GM19467 (cell line): Measurements from ENCODE around the gene AP1B1.

ENCODE experiments used
- ATAC-seq: cut with Tn5 transposase; IDR thresholded peaks from one replicate; pipeline ENCODE4 v1.9.1; 2021; ENCODE audit warnings: mild to moderate bottlenecking, moderate library complexity; ENCODE audit not compliant: unreplicated experiment

AP1B1 gene

DNA sequence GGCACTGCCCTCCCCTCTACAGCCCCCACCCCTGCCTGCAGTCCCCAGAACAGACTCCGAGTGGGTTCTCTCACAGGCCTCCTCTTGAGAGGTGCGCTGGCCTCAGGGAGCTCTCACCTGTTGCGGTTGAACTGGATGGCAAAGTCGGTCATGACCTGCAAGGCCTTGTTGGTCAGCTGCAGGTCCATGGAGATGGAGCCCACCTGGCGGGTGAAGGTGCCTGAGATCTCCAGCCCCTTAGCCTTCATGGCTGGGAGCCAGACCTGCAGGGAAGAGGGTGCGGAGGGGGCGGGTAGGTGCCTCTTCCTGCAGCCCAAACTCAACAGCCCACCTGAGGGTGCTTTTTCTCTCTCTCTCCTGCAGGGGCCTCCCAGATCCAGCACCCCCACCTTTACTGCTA is 54.2 kb downstream of the AP1B1 start:
- no peak for ATAC-seq

DNA sequence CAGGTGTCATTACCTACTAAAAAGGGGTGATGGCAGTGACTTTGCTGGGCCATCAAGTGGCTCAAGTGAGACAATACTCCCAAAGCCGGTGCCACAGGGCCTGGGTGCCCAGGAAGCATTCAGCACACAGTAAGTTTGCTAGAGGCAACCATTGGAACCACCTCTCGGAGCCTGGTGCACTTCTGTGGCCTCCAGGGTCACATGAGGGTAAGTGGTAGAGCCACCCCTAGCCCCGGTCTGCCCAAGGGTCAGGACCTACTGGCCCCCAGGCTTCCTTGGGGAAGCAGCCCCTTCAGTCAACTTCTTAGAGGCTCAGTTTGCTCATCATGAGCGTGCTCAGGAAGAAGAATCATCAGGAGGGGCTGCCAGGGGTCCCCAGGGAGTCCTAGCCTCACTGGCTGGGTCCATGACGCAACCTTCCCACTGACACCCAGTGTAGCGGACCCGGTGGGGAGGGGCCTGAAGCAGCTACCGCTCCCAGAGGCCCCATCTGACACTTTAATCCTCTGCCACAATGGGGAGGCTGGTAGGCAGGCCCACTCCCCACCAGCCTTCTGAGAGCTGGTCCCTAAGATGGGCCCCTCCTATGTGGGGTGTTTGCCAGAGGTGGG is 55.4 kb downstream of the AP1B1 start:
- ATAC-seq = no peak

DNA sequence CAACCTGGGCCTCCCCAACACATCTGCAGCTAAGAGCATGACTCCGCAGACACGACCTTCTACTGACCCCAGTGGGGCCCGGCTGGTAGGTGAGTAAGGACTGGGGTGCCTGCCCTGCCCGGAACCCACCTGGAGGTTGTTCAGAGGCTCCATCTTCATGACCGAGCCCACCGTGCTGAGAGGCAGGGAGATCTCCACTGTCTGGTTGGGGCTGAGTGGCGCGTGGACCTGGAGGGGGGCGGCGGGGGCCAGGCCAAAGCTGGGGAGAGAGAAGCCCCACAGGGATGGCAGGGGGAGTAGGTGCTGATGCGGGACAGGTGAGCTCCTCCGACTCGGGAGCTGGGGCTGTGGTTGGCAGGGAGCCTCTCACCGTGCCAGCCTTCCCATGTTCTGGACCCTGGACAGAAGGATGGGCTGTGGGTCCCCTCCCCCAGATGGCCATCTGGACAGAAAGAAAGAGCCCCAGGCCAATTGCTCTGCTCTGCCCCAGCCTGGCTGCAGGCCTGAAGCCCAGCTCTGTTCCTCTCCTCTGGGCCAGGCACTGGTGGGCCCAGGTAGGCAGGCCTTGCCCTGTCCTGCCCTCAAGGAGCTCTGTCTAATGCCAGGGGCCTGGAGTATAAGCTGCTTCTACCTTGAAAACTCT is 56.6 kb downstream of the AP1B1 start:
- ATAC-seq = no peak

DNA sequence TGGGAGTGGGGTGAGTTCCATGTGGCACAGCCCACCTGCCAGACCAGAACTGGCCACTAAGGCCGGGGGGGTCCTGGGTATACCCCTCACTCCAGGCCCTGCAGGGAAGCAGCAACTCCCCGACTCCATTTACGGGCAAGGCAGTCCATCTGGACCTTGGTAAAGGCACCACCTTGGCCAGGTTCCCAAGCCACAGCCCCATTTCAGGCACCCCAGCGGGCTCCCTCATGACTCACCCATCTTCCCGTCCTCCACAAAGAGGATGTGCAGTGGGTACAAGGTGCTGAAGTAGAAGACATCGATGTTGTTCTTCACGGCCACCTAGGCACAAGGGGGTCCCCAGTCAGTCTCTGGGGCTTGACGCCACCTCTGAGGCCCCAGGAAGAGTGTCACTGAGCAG is 57.2 kb downstream of the AP1B1 start:
- ATAC-seq = no peak

DNA sequence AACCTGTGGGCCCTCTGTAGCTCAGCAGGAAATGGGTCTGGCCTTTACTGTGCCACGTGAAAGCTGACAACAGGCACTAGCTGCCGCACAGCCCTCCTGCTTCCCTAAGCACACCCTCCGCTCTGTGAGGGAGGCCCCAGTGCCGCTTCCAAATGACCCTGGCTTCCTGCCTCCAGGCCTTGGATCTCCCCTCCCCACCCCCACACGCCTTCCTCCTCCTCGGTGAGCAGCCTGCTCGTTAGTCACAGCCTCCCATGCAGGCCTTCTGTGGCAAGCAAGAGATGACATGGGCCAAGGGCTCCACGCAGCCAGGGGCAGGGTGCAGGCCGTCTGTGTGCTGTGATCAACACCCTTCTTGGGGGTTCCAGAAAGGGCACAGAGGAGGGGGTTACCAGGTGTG is 57.6 kb downstream of the AP1B1 start:
- ATAC-seq = no peak

DNA sequence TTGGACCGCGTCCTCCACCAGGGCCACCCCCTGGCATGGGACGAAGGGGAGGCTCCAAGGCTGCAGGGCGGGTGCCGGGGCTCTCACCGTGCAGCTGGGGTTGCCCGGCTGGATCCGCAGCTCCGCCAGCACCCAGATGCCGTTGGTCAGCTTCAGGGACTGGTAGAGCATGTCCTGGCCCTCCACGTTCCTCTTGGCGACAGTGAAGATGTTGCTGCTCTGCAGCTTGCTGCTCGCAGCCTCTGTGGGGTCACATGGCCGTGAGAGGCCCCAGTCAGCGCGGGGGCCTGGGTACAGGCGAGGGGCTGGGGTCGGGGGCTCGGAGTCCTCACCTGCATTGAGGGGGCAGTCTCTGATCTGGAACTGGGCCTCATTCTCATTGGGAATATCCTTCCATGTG is 58.1 kb downstream of the AP1B1 start:
- no peak for ATAC-seq

DNA sequence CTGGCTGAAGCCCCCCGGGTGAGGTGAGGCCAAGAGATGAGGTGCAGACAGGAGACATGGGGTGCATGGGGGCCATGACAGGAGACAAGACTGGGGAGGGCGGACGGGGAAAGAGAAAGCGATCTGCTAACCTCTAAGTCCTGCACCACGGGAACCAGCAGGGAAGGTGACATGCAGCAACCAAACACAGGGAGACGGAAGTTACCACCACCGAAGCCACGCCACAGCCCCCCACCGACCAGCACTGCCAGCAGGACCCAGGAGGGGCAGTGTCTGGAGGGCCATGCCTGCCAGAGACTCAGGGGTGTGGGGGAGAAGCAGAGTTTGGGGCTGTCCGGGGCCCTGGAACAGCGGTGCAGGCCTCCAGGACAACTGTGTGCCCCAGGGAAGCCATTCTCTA is 58.8 kb downstream of the AP1B1 start:
- no peak for ATAC-seq

DNA sequence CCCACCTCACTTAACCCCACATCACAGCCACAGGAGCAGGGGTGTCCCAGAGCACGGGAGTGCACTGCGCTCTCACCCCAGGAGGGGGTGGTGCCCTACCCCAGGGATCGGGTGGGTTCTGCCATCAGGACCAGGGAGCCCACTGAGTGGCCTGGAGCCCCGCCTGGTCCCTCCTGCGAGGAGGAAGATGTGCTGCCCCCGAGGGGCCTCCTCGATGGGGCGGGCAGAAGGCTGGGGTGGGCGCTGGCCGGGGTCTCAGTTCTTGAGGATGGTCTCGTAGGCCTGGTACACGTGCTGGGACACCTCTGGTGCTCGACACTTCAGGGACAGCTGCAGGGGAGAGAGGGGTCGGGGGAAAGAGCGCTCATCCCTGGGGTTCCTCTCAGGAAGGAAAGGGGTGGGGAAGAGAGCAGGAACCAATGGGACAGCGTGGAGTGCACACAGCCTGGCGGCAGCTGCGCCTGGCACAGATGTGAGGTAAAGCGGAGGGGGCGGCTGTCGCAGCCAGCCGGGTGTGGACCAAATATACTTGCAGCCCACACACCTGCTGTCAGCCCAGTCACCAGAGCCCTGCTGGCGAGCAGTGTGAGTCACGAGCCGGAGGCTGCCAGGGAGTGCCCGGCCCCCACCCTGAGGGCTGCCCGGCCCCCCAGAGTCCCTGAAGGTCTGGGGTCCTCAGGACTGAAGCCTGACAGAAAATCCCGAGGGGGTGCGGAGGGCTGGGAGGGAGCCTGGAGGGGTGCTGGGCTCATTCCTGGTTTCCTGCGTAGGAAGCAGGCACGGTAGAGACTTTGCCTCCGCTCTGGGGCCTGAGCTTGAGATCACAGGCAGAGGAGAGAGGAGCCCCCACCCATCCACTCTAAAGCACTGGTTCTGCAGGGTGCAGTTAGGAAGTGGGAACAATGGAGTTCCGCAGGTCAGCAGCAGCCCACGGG is 59.5 kb downstream of the AP1B1 start:
- no peak for ATAC-seq

DNA sequence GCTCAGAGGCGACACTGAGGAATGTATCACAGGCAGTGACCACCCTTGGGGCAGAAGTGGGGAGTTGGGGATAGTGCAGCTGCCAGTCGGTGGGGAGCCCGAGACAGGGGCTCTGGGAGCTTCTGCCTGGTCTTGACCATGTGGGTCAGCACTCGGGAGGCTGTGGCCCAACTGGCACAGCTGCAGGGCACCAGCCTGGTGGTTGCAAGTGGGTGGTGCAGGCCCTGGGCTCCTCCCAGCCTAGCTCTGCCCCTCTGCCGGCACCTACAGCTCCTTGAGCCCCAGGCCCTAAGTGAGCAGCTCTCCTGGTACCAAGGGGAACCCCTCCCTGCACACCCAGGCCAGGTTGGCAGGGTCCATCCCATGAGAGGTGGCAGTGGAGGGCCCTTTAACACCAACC is 60.3 kb downstream of the AP1B1 start:
- ATAC-seq = no peak

DNA sequence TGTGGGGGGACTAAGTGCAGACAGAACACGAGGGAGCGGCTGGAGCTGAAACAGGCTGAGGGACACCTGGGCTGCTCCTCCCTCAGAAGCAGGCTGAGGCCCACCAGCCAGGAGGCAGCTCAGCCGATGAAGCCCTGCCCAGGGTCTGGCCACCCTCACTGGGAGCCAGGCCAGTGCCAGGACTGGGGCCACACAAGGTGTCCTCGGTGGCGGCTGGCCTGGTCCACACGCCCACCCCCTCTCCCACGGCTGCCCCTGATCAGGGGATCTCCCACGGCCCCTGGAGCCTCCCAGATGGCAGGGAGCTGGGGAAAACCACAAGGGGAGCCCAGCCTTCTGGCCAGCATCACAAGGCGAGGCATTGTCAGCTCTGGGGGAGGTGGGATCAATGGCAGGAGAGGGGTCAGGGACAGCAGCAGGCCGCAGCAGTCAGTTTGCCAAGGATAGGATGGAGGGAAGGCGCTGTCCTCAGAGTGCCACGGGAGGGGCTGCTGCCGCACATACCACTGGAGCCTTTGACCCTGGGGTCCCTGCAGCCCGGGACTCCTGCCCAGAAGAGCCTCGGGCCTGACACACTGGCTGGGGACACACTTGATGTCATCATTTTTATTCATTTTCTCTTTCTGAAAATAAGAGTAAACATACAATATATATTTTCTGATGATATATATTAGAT is 61.1 kb downstream of the AP1B1 start:
- no peak for ATAC-seq

DNA sequence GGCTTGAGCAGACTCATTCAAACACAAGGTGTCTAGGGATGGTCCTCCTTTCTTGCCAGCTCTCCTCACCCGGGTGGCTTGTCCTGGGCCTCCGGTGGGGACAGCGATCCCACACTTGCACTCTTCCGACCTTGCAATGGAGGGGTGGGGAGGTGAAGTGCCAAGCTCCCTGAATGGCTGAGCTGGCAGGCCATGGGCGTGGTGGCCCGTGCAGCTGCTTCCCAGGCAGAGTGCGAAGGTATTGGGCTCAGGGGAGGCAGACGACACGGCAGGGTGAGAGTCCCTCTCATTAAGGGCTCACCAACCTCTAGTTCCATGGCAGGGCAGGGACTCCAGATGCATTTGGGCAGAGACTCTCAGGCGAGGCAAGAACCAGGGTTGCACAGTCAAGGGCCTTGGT is 61.9 kb downstream of the AP1B1 start:
- no peak for ATAC-seq

DNA sequence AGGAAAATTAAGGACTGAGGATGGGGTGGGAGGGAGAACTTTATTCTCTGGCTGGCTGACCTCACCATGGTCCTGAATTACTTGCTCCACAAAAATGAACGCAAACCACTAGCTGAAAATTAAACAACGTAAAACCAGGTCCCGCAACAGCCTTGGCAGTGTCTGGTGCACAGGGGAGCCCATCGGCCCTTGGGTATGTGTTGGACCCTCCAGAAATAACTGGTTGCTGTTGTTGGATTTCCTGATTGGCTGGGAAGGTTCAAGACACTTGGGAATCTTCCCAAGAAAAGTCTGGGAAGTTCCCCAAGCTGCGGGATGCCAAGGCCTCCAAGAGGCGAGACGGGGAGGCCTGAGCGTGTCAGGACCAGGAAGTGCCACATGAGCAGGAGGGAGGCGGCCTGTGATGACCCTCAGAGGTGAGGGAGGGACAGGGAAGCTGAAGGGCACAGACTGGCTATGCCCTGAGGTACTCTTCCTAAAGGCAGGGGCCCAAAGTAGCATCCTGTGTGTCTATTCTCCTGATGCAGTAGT is 62.5 kb downstream of the AP1B1 start:
- no peak for ATAC-seq

DNA sequence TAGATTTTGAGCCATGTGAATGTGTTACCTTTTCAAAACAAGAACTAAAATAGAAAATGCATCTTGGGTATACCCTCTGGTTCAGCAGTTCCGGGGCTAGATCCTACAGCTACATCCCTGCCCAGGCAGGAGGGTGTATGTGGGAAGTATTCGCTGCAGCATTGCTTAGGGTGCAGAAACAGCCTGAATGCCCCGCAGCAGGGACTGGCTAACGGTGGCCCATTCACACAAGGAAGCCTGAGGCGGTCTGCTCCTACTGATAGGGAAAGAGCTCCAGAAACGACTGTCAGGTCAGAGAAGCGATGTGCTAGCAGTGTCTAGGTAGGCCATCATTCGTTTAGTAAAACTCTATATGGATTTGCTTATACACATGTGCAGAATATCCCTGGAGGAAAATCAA is 63.0 kb downstream of the AP1B1 start:
- ATAC-seq = no peak

DNA sequence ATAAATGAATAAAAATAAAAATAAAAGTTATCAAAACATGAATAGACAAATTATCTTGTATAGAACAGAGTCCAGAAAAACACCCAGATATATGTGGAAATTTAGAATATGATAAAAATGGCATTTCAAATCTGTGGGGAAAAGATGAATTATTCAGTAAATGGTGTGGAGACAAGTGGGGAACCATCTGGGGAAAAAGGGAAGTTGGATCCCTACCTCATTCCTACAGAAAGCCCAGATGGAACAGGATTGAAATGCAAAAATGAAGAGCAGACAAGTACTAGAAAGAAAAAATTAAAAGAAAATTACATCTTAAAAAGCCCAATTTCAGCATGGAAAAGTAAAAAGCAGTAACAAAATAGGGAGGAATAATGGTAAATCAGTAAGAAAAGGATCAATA is 64.7 kb downstream of the AP1B1 start:
- no peak for ATAC-seq

DNA sequence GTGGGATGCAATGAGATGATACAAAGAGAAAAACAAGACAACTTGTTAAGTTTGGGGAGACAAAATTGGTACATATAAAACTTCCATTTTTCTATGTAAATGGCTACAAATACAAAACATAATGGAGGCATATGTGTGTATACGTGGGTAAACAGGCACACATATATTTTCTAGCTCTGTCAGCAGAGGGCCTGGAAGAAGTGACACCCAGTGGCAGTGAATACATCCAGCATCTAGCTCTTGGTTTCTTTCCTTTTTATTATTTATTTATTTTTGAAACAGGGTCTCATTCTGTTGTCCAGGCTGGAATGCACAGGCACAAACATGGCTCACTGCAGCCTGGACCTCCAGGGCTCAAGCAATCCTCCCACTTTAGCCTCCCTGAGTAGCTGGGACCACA is 67.8 kb downstream of the AP1B1 start:
- no peak for ATAC-seq

DNA sequence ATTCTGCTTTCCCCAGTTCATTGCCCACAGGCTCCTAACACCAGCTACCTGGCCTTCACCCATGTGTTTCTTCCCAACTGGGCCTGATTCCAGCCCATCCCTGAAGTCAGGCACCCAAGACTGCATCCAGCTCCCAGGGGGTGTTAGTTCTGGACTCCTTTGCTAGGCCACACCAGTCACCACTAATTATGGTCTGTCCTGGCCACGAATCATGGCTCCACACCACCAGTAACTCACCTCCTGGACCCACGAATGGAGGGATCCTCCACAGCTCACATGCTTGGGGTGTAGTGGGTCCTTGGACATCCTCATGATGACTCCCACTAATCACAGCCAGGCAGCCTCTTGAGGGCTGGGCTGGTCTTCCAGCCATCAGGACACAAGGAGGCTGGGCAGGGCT is 69.3 kb downstream of the AP1B1 start:
- no peak for ATAC-seq

DNA sequence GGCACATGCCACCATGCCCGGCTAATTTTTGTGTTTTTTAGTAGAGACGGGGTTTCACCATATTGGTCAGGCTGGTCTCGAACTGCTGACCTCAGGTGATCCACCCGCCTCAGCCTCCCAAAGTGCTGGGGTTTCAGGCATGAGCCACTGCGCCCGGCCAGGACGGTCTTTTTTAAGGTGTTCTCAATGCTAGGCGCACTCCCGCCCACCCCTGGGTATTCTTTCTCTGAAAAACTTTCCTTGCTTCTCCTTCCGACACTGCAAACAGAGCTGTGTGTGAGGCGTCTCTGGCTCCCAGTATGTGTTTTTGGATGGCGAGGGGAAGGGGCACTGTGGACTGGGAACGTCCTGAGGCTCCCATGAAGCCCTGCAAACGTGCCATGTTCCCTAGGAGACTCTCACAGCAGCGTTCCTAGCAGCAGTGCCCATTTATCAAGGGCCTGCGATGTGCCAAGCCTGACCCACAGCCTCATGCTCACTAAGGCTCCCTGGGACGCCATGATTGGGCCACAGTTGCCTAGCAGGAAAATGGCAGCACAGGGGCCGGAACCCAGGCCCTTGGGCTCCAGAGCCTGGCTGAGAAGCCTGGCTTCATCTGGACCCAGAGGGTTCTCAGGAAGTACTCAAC is 70.4 kb downstream of the AP1B1 start:
- ATAC-seq = no peak

DNA sequence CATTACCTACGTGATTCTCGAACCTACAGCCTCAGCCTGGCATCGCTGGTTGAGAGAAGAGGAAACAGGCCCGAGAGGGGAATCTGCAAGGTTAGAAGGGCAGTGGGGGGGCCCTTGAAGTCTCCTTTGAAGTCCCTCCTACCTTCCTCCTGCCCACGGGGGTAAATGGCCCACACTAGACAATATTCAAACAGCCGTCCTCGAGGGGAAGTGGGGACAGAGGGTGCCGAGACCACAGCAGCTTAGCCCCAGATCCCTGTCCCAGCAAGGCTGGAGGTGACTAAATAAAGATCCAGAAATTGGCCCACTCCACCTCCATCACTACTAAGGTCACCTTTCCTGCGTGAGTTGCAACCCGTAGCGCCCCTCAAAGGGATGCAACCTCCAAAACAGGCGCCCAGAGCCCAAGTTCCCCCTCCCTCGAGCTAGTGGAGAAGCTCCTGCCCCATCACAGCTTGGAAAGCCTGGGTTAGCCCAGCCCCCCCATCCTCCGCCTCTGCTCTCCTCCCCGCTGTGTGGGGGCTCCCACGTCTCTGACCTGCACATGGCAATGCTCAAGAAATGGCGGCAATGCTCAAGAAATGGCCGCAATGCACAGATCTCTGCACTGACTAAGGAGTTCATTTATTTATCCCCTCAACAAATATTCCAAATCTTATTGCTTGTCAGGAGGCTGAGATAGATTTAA is 72.1 kb downstream of the AP1B1 start:
- no peak for ATAC-seq

DNA sequence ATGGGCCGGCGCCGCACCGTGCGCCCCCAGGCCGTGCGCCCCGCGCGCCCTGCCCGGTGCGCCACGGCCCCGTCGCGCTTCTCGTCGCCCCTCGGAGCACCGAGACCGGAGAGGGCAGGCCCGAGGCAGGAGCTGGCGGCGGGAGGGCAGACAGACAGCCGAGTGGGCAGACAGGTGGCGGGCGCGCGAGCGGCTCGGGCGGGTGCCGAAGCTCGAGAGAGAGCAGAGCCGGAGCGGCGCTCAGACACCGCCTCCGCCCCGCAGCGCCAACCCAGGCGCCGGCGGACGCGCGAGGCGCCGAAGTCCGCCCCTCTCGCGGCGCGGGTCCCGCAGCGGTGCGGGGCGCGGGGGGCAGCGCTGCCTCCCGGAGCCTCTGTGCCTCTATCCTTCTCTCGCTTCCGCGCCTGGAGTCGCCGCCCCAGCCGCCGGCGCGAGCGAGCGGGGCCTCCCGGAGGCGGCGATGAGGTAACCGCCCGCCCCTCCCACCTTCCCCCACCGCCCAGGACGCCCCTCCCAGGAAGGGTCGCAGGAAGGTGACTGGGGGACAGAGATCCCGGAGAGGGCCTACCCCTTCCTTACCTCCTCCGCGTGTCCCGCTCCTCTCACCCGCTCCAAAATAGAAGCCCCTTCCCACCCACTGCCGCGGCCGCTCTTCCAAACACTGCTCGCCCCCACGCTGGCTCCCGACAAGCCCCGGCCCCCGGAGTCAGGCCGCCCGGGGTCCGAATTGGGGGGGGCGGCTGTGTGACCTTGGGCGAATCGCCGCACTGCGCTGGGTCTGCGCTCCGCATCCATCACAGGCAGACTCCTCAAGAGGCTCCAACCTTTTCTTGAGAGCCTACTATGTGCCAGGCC is 72.9 kb downstream of the AP1B1 start, which contains the start of gene RASL10A:
TSS of gene RASL10A (minus strand) at position 412 of the 855 bp plus-strand sequence. CDS start 451 bp downstream, outside the sequence.
- no peak for ATAC-seq
